Transverse colon (tissue), 4 donors: ENCODE data around the gene MAST4. TPM values are rescaled to one million over a fixed set of nuclear protein-coding genes. Genes with fewer than 3 reads are reported as not detected.

Experiments used
- DNase-seq: peaks from one replicate; pipeline ENCODE4 v3.0.0-alpha.2; 2019
- H3K27ac ChIP-seq, 4 donors: fragments of 200-600 bp; sonication (generic); 2 replicates each; pipeline ENCODE4 v1.5.1; 2016 to 2018; ENCODE audit warnings: inconsistent platforms in 4 of 4
- H3K27me3 ChIP-seq: fragments of 200-600 bp; sonication (generic); 2 replicates; pipeline ENCODE4 v1.5.1; 2017; ENCODE audit warnings: inconsistent platforms
- H3K36me3 ChIP-seq, 4 donors: fragments of 200-600 bp; sonication (generic); 2 replicates each; pipeline ENCODE4 v1.5.1; 2017 to 2019; ENCODE audit warnings: inconsistent platforms in 4 of 4
- H3K4me1 ChIP-seq, 4 donors: fragments of 200-600 bp; sonication (generic); 2 replicates each; pipeline ENCODE4 v1.5.1; 2017 to 2020; ENCODE audit warnings: inconsistent platforms in 4 of 4
- H3K4me3 ChIP-seq, 4 donors: fragments of 200-600 bp; sonication (generic); 1 replicate in 1 of 4; 2 replicates in 3 of 4; pipeline versions ENCODE4 v1.5.1 to v1.6.1; 2017 to 2019; ENCODE audit warnings: inconsistent platforms in 4 of 4
- H3K9me3 ChIP-seq, 2 donors: fragments of 200-600 bp; sonication (generic); 2 replicates each; pipeline ENCODE4 v1.5.1; 2017 to 2019; ENCODE audit warnings: inconsistent platforms in 2 of 2
- CTCF ChIP-seq, 5 experiments: fragments of 200-600 bp in 3 of 5; fragments of 450-650 bp in 2 of 5; sonication (generic) in 3 of 5; IDR thresholded peaks; 1 replicate in 2 of 5; 2 replicates in 3 of 5; pipeline ENCODE4 v1.5.1; 2016 to 2017; ENCODE audit warnings: antibody characterized with exemption in 5 of 5, inconsistent platforms in 3 of 5, mild to moderate bottlenecking in 2 of 5, moderate library complexity in 1 of 5
- EP300 ChIP-seq: sonication (generic); formaldehyde crosslinking; IDR thresholded peaks from one replicate; pipeline ENCODE4 v1.6.1; 2017; ENCODE audit warnings: antibody characterized with exemption, low read depth
- POLR2A ChIP-seq: fragments of 450-650 bp; IDR thresholded peaks from one replicate; pipeline ENCODE4 v1.6.1; 2016; ENCODE audit warnings: antibody characterized with exemption, mild to moderate bottlenecking, moderate library complexity
- POLR2AphosphoS5 ChIP-seq, 3 donors: sonication (generic); formaldehyde crosslinking; IDR thresholded peaks; one replicate each; pipeline ENCODE4 v1.6.1; 2016; ENCODE audit warnings: antibody characterized with exemption in 3 of 3
- WGBS, 2 donors: methylation state at CpG; one replicate each; pipeline ENCODE4 v1.1.5; 2018; ENCODE audit warnings: low coverage in 1 of 2; 5-methylcytosine and 5-hydroxymethylcytosine counted together
- in situ Hi-C, 4 donors: fragments of 200-750 bp; cut with MboI; loops; one replicate each; pipeline versions ENCODE4 v1.15.0 to v1.15.1; 2017; ENCODE audit warnings: low sequenced_read_pairs in 3 of 4, low pct_ligation_motif_present in 1 of 4, low pct_unique_long_range_greater_than_20kb in 1 of 4
- intact Hi-C: fragments of 100-400 bp; cut with DNase I; formaldehyde crosslinking; loops from one replicate; pipeline ENCODE4 v1.15.1; 2023; ENCODE audit warnings: low total_unique reads
- total RNA-seq, 4 donors: library from RNA; depleted of rRNA; stranded (reverse); fragments of >200 nt; gene quantifications; one replicate each; pipeline ENCODE4 v1.1.0, GENCODE V29; 2016

The MAST4 gene
- total RNA-seq, 4 donors from 2014 or later = 20.3 to 46.8 (median 35.4) TPM

DNA sequence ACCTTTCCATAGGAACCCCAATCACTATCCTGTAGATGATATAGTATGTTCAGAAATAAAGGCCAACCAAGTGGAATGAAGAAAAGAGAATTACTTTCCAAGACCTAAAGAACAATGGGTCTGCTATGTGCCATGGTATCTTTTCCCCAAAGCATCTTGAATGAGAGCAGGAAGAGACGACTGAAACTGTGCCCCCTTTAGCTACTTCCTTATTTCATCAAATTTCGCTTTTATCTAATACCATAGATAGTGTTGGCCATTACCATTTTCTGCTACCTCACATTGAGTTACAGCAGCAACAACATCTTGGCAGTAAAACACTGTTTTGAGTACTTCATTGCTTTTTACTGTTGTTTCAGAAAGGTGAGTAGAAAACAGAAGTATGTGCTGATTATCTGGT is 333.8 kb downstream of the MAST4 start:
- no peaks in the 10 kb centered on the region for H3K36me3 ChIP-seq
- no peaks in the 10 kb centered on the region for H3K27me3 ChIP-seq
- in situ Hi-C loops = no loop called here
- 72 to 96% methylated on average over 2 of the region's 2 CpGs for WGBS, 2 donors
- H3K4me3 ChIP-seq = no peak overlapping the region
- intact Hi-C loops = no loop called here
- DNase-seq = no peak
- H3K27ac ChIP-seq = no peak overlapping the region
- no peak for TF ChIP-seq CTCF (IDR thresholded peaks at IDR 0.05)
- no peak for TF ChIP-seq POLR2AphosphoS5 (IDR thresholded peaks at IDR 0.05)
- TF ChIP-seq EP300 = no peak
- no peak for TF ChIP-seq POLR2A
- no peaks in the 10 kb centered on the region for H3K4me1 ChIP-seq
- H3K9me3 ChIP-seq = no peaks in the 10 kb centered on the region

- H3K9me3 ChIP-seq = no peaks in the 10 kb centered on the region
- no peaks in the 10 kb centered on the region for H3K4me1 ChIP-seq
- no peak overlapping the region for H3K27ac ChIP-seq
- intact Hi-C loops (no loop called here), in situ Hi-C loops (no loop called here)
- no peaks in the 10 kb centered on the region for H3K36me3 ChIP-seq
- no peak overlapping the region for H3K4me3 ChIP-seq
- WGBS, 2 donors = 40 to 72% methylated on average over 4 to 5 of the region's 5 CpGs
- no peaks in the 10 kb centered on the region for H3K27me3 ChIP-seq
- no peak for DNase-seq
- TF ChIP-seq EP300 (no peak), POLR2A (no peak), POLR2AphosphoS5 (IDR thresholded peaks at IDR 0.05) (no peak), CTCF (IDR thresholded peaks at IDR 0.05) (no peak)
Observed at GRCh38 chr5:66931651-66932050, 335.5 kb downstream of the MAST4 start.

- TF ChIP-seq POLR2A (no peak), EP300 (no peak), CTCF (IDR thresholded peaks at IDR 0.05) (no peak), POLR2AphosphoS5 (IDR thresholded peaks at IDR 0.05) (no peak)
- Histone ChIP-seq H3K36me3 (no peaks in the 10 kb centered on the region), H3K27me3 (no peaks in the 10 kb centered on the region), H3K27ac (no peak overlapping the region), H3K4me1 (no peaks in the 10 kb centered on the region), H3K4me3 (no peak overlapping the region), H3K9me3 (no peaks in the 10 kb centered on the region)
- intact Hi-C loops (no loop called here), in situ Hi-C loops (no loop called here)
- no peak for DNase-seq
- 82 to 94% methylated on average over 3 of the region's 3 CpGs for WGBS, 2 donors
Observed at GRCh38 chr5:66932457-66932856, 336.3 kb downstream of the MAST4 start.

GRCh38 chr5:66933066-66933465 is 336.9 kb downstream of the MAST4 start:
- Histone ChIP-seq H3K4me3 (no peak overlapping the region), H3K4me1 (no peaks in the 10 kb centered on the region), H3K27me3 (no peaks in the 10 kb centered on the region), H3K27ac (no peak overlapping the region), H3K36me3 (no peaks in the 10 kb centered on the region), H3K9me3 (no peaks in the 10 kb centered on the region)
- in situ Hi-C loops = no loop called here
- DNase-seq = no peak
- 82% methylated on average over 1 of the region's 1 CpG; no CpG with 5 or more reads in 1 of the 2 donors for WGBS, 2 donors
- intact Hi-C loops = no loop called here
- no peak for TF ChIP-seq POLR2A
- TF ChIP-seq POLR2AphosphoS5 (IDR thresholded peaks at IDR 0.05) = no peak
- no peak for TF ChIP-seq EP300
- TF ChIP-seq CTCF (IDR thresholded peaks at IDR 0.05) = no peak
